ENCODE results near the gene ANKRD9. TPM values are rescaled to one million over a fixed set of nuclear protein-coding genes. Genes with fewer than 3 reads are reported as not detected.

The ANKRD9 gene
- total RNA-seq, 1 donor from 2014 or later = 34.6 TPM

GRCh38 chr14:102486513-102487203, 22.9 kb downstream of the ANKRD9 start:
- no peaks in the 10 kb centered on the region for H3K27me3 ChIP-seq
- intact Hi-C loops (cut with DNase I) = no loop called here
- no peak overlapping the region for H3K4me3 ChIP-seq
- H3K9me3 ChIP-seq = no peaks in the 10 kb centered on the region
- no peaks in the 10 kb centered on the region for H3K36me3 ChIP-seq
- no peaks in the 10 kb centered on the region for H3K4me1 ChIP-seq
- no peak for DNase-seq (ENCODE audit: extremely low spot score in 2 of 2)
- H3K27ac ChIP-seq = no peak overlapping the region
- TF ChIP-seq POLR2AphosphoS5 (IDR thresholded peaks at IDR 0.05; ENCODE audit: insufficient read depth in 1 of 2, low read depth in 1 of 2) = no peak
- TF ChIP-seq POLR2A (IDR thresholded peaks at IDR 0.05) = no peak
- no peak for TF ChIP-seq CTCF (IDR thresholded peaks at IDR 0.05)

GRCh38 chr14:102485693-102486512, 23.7 kb downstream of the ANKRD9 start:
- no peak overlapping the region for H3K27ac ChIP-seq
- H3K4me1 ChIP-seq = no peaks in the 10 kb centered on the region
- DNase-seq (ENCODE audit: extremely low spot score in 2 of 2) = no peak
- H3K36me3 ChIP-seq = no peaks in the 10 kb centered on the region
- no peaks in the 10 kb centered on the region for H3K9me3 ChIP-seq
- intact Hi-C loops (cut with DNase I) = no loop called here
- no peak overlapping the region for H3K4me3 ChIP-seq
- H3K27me3 ChIP-seq = no peaks in the 10 kb centered on the region
- no peak for TF ChIP-seq POLR2AphosphoS5 (IDR thresholded peaks at IDR 0.05; ENCODE audit: insufficient read depth in 1 of 2, low read depth in 1 of 2)

- no peaks in the 10 kb centered on the region for H3K36me3 ChIP-seq
- H3K9me3 ChIP-seq = no peaks in the 10 kb centered on the region
- H3K4me3 ChIP-seq = no peak overlapping the region
- intact Hi-C loops (cut with DNase I) = no loop called here
- no peak overlapping the region for H3K27ac ChIP-seq
- DNase-seq (ENCODE audit: extremely low spot score in 2 of 2) = no peak
- TF ChIP-seq POLR2A (IDR thresholded peaks at IDR 0.05) = no peak
- TF ChIP-seq POLR2AphosphoS5 (IDR thresholded peaks at IDR 0.05; ENCODE audit: insufficient read depth in 1 of 2, low read depth in 1 of 2) = no peak
- no peak for TF ChIP-seq CTCF (IDR thresholded peaks at IDR 0.05)
- no peaks in the 10 kb centered on the region for H3K27me3 ChIP-seq
- H3K4me1 ChIP-seq = no peaks in the 10 kb centered on the region
Observed at GRCh38 chr14:102484316-102484715, 25.3 kb downstream of the ANKRD9 start.

GRCh38 chr14:102481791-102482238, 27.8 kb downstream of the ANKRD9 start:
- DNase-seq (ENCODE audit: extremely low spot score in 2 of 2) = no peak
- Histone ChIP-seq H3K4me3 (no peak overlapping the region), H3K9me3 (no peaks in the 10 kb centered on the region), H3K4me1 (no peaks in the 10 kb centered on the region), H3K27me3 (no peaks in the 10 kb centered on the region), H3K36me3 (no peaks in the 10 kb centered on the region), H3K27ac (no peak overlapping the region)
- intact Hi-C loops (cut with DNase I) = no loop called here
- TF ChIP-seq POLR2A (IDR thresholded peaks at IDR 0.05) = no peak
- no peak for TF ChIP-seq POLR2AphosphoS5 (IDR thresholded peaks at IDR 0.05; ENCODE audit: insufficient read depth in 1 of 2, low read depth in 1 of 2)
- TF ChIP-seq CTCF (IDR thresholded peaks at IDR 0.05) = no peak

- no peak overlapping the region for H3K27ac ChIP-seq
- H3K27me3 ChIP-seq = no peaks in the 10 kb centered on the region
- TF ChIP-seq POLR2AphosphoS5 (IDR thresholded peaks at IDR 0.05; ENCODE audit: insufficient read depth in 1 of 2, low read depth in 1 of 2) (no peak), CTCF (IDR thresholded peaks at IDR 0.05) (no peak), POLR2A (IDR thresholded peaks at IDR 0.05) (no peak)
- H3K4me3 ChIP-seq = no peak overlapping the region
- H3K4me1 ChIP-seq = no peaks in the 10 kb centered on the region
- no peaks in the 10 kb centered on the region for H3K36me3 ChIP-seq
- intact Hi-C loops (cut with DNase I) = no loop called here
- H3K9me3 ChIP-seq = no peaks in the 10 kb centered on the region
- no peak for DNase-seq (ENCODE audit: extremely low spot score in 2 of 2)
Observed at GRCh38 chr14:102481371-102481770, 28.2 kb downstream of the ANKRD9 start.
